CD4-positive, alpha-beta T cell treated with Interleukin-1 beta for 1 hour (primary cell): ENCODE measurements around the gene MAPK11.

ENCODE experiments used
- DNase-seq, 2 donors: peaks; one replicate each; pipeline ENCODE4 v3.0.0-alpha.2; 2020 to 2022

Gene MAPK11

DNA sequence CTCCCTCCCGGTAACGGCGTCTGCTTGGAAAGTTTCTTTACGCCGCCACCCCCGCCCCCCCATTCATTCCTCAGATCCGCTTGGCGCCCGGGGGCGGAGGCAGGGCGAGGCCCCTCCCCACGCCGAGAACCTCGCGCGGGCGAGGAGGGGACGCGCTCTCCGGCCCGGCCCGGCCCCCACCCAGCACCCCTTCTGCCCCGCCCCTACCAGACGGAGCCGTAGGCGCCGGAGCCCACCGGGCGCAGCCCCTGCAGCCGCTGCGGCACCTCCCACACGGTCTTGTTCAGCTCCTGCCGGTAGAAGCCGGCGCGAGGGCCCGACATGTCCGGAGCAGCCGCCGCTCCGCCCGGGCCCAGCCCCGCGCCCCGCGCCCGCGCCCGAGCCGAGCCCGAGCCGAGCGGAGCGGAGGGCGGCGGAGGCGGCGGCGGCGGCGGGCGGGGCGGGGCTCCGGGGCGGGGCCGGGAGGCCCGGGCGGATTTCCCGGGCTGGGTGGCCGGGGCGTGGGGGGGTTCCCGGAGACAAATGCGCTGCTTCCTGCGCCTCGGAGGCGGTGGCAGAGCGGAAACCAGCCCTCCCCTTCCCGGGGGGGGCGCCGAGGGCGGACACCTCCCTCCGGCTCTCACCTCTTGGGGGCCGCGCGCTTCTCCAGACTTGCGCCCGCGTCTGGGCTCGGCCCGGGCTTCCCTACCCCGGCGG, at the start of gene MAPK11:
TSS of gene MAPK11 (minus strand) at position 411 of the 696 bp plus-strand sequence. CDS start at position 323, 88 bp downstream.
- peak; percentile 78 to 85 for DNase-seq

GRCh38 chr22:50319503-50319951, 49.3 kb upstream of the MAPK11 start:
- no peak for DNase-seq

GRCh38 chr22:50318698-50319411, 48.7 kb upstream of the MAPK11 start:
- no peak for DNase-seq

- no peak for DNase-seq
Observed at GRCh38 chr22:50318356-50318697, 48.1 kb upstream of the MAPK11 start.

DNA sequence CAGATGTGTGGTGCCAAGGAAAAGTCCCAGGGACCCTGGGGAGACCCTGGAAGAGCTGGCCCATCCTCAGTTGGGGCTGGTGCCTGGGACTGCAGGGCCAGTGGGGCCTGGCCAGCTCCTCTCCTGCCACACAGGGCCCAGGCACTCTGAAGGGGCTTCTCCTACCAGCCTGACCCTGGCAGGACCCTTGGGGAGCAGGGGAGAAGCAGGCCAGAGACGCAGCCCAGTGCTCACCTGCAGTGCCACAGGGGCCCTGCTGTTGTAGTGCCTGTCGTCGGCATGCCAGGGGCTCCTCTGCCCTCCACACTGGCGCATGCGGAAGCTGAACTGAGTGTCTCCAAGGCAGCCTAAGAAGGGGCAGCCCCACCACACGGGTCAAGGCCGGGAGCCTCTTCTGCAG, 47.5 kb upstream of the MAPK11 start:
- no peak for DNase-seq

DNA sequence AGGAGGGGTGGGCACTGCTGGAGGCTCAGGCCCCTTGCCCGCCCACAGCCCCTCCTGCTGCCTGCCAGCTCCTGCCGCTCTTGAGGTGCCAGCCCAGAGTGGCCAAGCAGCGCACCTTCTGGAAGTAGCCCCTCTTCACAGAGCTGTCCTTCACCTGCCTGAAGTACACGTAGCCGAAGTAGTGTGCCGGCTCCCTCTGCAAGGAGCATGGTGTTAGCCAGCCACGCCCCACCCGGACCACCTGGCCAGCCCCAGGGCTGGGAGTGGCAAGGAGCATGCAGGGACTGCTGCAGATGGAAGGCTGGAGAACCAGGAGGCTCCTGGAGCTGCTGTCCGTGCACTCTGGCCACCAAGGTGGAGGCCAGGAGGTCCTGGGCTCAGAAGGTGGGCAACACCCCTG, 47.0 kb upstream of the MAPK11 start:
- DNase-seq: no peak

DNA sequence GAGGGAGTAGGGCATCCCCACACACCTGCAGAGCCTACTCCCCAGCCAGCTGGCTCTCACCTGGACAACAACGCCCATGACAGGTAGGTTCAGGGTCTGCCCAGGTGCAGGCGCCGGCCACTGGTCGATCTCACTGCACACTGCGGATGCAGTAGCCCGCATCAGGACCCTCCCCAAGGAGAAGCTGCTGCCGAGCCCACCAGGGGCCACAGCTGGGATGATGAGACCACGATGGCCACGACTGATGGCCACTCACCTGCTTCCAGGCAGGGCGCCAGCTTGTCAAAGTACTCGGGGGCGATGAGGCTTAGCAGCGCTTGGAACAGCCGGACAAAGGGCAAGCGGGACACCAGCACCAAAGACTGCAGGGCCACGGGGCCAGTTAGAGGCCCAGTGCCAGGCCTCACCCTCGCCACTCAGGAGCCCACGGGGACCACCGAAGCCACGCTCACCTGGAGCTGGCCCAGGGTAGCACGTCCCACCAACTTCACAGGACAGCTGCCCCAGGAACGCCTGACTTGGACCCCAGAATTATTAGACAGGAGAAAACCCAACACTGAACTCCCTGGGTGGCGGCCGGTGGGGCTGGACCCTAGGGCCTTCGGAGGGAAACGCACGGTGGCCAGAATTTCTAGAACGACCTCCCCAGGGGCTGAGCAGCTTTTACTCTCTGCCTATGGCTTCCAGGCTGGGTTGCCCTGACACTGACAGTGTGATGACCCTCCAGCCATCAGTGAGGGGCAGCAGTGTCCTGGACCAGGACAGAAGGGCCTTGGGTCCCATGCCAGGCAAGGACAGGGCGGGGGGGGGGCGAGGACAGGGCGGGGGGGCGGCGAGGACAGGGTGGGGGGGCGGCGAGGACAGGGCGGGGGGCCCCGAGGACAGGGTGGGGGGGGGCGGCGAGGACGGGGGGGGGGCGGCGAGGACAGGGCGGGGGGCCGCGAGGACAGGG, 46.2 kb upstream of the MAPK11 start:
- DNase-seq: no peak

DNA sequence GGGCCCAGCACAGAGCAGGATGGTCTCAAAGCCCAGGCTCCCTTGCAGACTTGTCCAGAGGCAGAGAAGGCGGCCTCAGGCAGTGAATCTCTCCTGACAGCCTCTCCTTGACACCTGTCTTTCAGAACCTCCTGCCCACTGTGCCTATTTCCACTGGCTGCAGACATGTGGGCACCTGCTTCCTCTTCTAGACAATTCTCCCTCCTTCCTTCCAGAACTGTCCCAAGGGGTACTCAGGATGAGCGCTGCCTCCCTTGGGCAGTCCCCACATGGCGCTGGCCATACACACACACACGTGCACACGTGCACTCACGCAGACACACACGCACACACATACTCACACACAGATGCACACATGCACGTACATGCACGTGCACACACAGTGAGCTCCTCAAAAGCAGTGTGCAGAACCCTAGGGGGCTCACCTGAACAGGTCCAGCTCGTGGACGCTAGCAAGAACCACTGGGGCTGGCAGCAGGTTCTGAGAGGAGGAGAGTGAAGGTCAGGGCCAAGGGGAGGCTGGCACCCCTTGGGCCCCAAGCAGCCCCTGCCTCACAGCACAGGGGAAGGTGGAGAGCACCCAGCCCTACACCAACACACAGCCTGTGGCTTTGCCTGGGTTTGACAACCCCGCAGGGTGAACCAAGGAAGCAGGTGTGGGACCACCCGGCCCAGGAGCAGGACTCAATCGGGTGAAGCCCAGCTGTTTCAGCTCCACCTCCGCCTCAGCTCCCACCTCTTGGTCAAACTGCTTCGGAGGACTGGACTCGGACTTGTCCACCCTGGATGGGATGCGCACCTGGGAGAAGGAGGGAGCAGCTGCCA, 45.3 kb upstream of the MAPK11 start:
- DNase-seq: no peak

DNA sequence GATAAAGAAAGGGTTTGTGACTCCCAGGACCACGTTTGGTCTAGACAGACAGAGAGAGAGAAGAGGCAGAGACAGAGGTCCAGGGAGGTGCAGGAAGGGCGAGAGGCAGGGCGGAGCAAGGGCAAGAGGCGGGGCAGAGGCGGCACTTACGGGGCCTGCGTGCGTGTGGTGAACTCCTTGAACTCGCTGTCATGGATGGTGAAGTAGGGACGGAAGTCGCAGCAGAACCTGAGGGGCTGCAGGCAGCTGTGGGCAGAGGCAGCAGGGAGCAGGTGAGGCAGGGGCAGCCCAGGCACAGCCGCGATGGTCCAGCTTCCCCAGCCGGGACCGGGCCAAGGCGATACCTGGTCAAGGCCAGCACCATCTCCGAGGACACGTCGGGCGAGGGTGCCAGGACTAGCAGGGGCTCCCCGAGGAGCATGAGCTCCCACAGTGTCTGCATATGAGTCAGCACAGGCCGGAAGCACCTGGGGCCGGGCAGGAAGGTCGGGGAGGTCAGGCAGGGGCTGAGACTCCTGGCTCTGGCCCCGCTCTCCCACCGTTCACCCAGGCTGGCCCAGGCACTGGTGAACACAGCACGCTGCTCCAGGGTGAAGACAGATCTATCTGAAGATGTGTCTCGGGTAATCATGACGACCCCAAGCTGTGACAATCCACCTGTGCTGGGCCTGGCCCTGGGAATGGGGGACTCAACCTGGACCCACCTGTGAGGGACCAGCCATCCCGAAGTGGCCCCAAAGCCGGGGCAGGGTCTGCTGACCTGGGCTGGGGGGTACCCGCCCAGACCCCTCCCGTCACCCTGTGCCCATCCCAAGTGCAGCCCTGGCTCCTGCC, 44.5 kb upstream of the MAPK11 start:
- DNase-seq: peak; percentile 74 to 79

GRCh38 chr22:50314081-50314454, 43.9 kb upstream of the MAPK11 start:
- DNase-seq: no peak

GRCh38 chr22:50313600-50313999, 43.4 kb upstream of the MAPK11 start:
- DNase-seq: no peak

GRCh38 chr22:50313021-50313420, 42.8 kb upstream of the MAPK11 start:
- no peak for DNase-seq

- no peak for DNase-seq
Observed at GRCh38 chr22:50312371-50312770, 42.2 kb upstream of the MAPK11 start.

DNA sequence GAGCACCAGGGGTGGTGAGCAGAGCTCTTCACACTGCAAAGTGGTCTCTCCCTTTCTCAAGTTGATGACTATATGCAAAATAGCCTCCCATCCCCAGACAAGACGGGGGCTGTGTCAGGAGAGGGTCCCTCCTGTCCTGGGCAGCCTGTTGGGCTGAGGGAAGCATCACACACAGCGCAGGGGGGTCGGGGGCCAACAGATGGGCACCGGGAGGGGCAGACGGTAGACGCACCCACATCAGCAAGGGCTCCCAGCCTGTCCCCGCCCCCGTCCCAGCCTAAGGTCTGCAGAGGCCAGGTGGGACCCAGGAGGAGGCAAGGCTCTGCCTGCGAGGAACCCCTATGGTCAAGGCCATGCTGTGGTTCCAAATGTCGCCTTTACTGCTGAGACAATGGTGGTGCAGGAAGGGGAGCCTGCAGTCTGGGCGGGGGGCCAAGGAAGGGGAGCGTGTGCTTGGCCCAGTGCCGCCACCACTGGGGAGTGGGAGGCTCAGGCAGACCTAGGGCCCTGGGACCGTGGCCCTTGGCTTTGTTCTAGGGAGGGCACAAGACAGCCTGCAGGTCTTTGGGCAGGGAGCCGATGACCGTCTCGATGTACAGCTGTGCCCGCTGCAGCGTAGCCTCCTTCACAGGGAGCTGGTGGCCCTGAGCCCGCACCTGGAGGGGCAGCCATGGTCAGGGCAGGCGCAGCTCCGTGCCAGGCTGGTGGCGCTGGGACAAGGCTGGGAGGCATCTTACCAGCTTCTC, 41.6 kb upstream of the MAPK11 start:
- DNase-seq: no peak

DNA sequence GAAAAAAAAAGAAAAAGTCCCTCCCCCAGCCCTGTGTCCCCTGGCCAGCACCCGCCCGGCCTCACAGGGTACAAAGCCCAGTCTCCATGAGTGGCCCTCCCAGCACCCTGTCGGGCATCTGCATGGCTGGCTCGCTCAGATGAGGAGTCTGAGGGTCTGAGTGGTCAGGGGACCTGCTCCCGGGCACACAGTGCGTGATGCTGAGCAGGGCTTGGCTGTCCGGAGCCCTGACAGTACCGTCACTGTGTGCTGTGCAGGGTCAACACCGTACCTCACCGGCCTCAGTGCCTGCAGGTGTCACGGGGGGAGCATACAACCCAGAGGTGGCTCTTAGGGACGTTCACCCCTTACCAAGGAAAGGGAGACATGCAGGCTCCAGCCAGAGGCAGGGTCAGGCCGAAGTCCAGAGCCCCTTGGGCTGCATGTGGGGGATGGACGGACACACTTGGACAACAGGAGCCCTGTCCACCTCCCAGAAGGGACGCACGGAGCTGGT, 40.8 kb upstream of the MAPK11 start:
- no peak for DNase-seq

GRCh38 chr22:50310031-50310722, 40.0 kb upstream of the MAPK11 start:
- no peak for DNase-seq

DNA sequence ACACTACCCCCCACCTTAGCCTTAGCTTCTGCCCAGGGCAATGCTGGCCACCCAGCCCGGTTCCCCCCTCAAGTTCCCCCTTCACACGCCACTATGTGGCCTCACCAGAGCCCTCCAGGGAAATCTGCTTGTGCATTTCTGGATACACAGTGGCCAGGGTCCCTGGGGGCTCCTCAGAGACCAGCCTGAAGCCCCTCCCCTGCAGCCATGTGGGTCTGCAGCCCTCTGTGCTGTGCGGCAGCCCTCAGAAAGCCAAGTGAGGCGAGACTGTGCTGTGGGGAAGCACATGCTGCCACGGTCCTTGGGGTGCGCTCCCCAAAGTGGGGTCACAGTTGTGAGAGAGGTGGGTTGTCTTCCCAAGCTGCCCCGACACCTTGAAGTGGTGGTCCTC, 39.4 kb upstream of the MAPK11 start:
- DNase-seq: no peak

- no peak for DNase-seq
Observed at GRCh38 chr22:50308986-50309600, 38.9 kb upstream of the MAPK11 start.

DNA sequence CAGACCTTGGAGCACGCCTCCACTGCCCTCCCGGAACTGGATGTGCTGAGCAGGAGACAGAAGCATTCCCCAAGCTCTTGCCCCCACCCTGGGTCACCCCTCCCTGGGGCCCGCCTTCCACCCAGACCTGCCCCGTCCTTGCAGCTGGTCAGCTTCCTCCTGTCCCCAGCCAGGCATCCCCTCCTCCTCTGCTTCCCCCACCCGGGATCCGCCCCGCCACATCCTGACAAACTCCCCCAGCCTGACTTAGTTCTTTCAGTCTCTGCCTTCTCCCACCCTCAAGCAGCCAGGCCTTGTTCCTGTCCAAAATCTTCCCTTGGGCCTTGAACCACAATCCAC, 38.4 kb upstream of the MAPK11 start:
- peak in 1 of 2 donors; percentile 57 for DNase-seq
